SJSA1 (cell line): ENCODE measurements around the gene MB. TPM values are rescaled to one million over a fixed set of nuclear protein-coding genes. Genes with fewer than 3 reads are reported as not detected.

Experiments
- DNase-seq, 2 experiments: peaks; one replicate each; pipeline ENCODE4 v3.0.0-alpha.2; 2015 to 2020; ENCODE audit warnings: low spot score in 2 of 2, low read depth in 1 of 2
- H3K27ac ChIP-seq: fragments of 250-450 bp; sonication (Bioruptor Pico); 2 replicates; pipeline ENCODE4 v1.5.1; 2020; ENCODE audit warnings: mild to moderate bottlenecking, moderate library complexity
- H3K27me3 ChIP-seq: fragments of 250-450 bp; sonication (Bioruptor Pico); replicated peaks from 2 replicates; pipeline ENCODE4 v1.5.1; 2020; ENCODE audit warnings: mild to moderate bottlenecking, moderate library complexity
- H3K36me3 ChIP-seq: fragments of 250-450 bp; sonication (Bioruptor Pico); 2 replicates; pipeline ENCODE4 v1.5.1; 2020; ENCODE audit warnings: mild to moderate bottlenecking
- H3K4me1 ChIP-seq: fragments of 250-450 bp; sonication (Bioruptor Pico); replicated peaks from 2 replicates; pipeline ENCODE4 v1.6.1; 2021; ENCODE audit warnings: mild to moderate bottlenecking
- H3K4me3 ChIP-seq: fragments of 250-450 bp; sonication (Bioruptor Pico); 2 replicates; pipeline ENCODE4 v1.5.1; 2020; ENCODE audit warnings: mild to moderate bottlenecking
- H3K9me3 ChIP-seq: fragments of 250-450 bp; sonication (Bioruptor Pico); replicated peaks from 2 replicates; pipeline ENCODE4 v1.5.1; 2020; ENCODE audit warnings: mild to moderate bottlenecking
- total RNA-seq: library from RNA; depleted of rRNA; stranded (reverse); fragments of >200 nt; shearing (Covaris generic); gene quantifications from 2 replicates; pipeline ENCODE4 v1.2.3, GENCODE V29; 2014

MB gene
- total RNA-seq, 1 experiment from 2014 or later = not detected

DNA sequence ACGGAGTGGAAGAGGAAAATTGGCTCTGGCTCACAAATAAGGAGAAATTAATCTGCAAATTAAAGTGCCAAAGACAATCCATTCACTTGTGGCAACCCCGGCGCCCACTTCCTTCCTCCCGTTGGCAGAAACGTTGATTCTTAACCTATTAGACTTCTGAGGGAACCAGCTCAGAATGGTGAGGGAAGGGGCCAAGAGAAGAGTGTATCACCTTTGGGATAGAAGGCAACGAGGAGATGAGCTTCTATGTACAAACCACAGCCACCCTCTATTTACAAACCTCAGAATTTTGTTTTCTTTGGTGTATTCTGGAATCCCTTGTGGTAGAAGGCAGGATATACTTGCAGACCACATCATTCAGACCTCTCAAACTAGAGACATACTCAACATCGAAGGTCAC is 1.1 kb downstream of the MB start:
- Histone ChIP-seq H3K27ac (no peak overlapping the region), H3K36me3 (no peaks in the 10 kb centered on the region), H3K27me3 (0 out of 2 replicates have a peak, but pooled peaks cover 2% of the 10 kb centered on the region), H3K4me1 (no peaks in the 10 kb centered on the region), H3K9me3 (no peaks in the 10 kb centered on the region), H3K4me3 (no peak overlapping the region)
- no peak for DNase-seq

GRCh38 chr22:35615156-35615555 is 2.0 kb downstream of the MB start:
- H3K4me1 ChIP-seq = no peaks in the 10 kb centered on the region
- no peak overlapping the region for H3K27ac ChIP-seq
- H3K9me3 ChIP-seq = no peaks in the 10 kb centered on the region
- DNase-seq = no peak
- no peak overlapping the region for H3K4me3 ChIP-seq
- H3K36me3 ChIP-seq = no peaks in the 10 kb centered on the region
- 0 out of 2 replicates have a peak, but pooled peaks cover 2% of the 10 kb centered on the region for H3K27me3 ChIP-seq

DNA sequence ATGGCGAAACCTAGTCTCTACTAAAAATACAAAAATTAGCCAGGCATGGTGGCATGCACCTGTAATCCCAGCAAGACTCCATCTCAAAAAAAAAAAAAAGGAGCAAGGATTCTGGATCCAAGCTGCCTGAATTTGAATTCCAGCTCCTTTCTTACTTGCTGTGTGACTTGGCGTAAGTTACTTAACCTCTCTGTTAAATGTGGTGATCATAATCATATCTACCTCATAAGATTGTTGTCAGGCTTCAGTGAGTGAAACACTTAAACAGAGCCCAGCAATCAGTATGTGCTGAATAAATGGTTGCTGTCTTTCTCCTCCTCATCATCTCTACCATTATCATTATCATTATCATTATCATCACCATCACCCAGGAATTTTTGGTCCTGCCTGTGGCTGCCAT is 2.7 kb downstream of the MB start:
- no peaks in the 10 kb centered on the region for H3K9me3 ChIP-seq
- no peak overlapping the region for H3K27ac ChIP-seq
- no peaks in the 10 kb centered on the region for H3K4me1 ChIP-seq
- DNase-seq = no peak
- no peak overlapping the region for H3K4me3 ChIP-seq
- H3K36me3 ChIP-seq = no peaks in the 10 kb centered on the region
- 0 out of 2 replicates have a peak, but pooled peaks cover 2% of the 10 kb centered on the region for H3K27me3 ChIP-seq

DNA sequence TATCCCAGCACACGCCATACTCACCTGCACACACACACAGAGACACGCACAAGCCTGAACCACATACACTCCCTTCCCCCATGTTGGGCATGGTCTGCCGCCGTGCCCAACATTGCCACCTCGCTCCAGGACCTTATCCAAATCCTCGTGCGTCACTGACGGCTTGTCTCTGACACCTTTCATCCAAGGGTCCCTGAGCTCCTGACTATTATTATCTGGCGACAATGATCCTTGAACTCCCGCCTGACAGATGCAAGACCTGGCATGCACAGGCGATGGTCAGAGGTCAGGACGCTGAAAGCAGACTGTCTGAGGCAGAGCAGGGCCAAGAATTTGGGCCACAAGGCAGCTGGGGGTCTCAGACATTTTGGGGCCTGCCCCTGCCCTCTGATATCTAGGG is 4.2 kb downstream of the MB start:
- Histone ChIP-seq H3K4me3 (no peak overlapping the region), H3K27me3 (0 out of 2 replicates have a peak, but pooled peaks cover under 1% of the 10 kb centered on the region), H3K9me3 (no peaks in the 10 kb centered on the region), H3K27ac (no peak overlapping the region), H3K4me1 (no peaks in the 10 kb centered on the region), H3K36me3 (no peaks in the 10 kb centered on the region)
- no peak for DNase-seq

GRCh38 chr22:35611891-35612576 is 5.1 kb downstream of the MB start:
- Histone ChIP-seq H3K9me3 (no peaks in the 10 kb centered on the region), H3K36me3 (no peaks in the 10 kb centered on the region), H3K4me3 (no peak overlapping the region), H3K4me1 (no peaks in the 10 kb centered on the region), H3K27me3 (no peaks in the 10 kb centered on the region), H3K27ac (no peak overlapping the region)
- no peak for DNase-seq

GRCh38 chr22:35611200-35611890 is 5.8 kb downstream of the MB start:
- Histone ChIP-seq H3K4me3 (no peak overlapping the region), H3K27ac (no peak overlapping the region), H3K4me1 (no peaks in the 10 kb centered on the region), H3K36me3 (no peaks in the 10 kb centered on the region), H3K9me3 (no peaks in the 10 kb centered on the region), H3K27me3 (no peaks in the 10 kb centered on the region)
- no peak for DNase-seq

- Histone ChIP-seq H3K27me3 (no peaks in the 10 kb centered on the region), H3K27ac (no peak overlapping the region), H3K4me3 (no peak overlapping the region), H3K36me3 (no peaks in the 10 kb centered on the region), H3K4me1 (no peaks in the 10 kb centered on the region), H3K9me3 (no peaks in the 10 kb centered on the region)
- no peak for DNase-seq
These were observed 6.4 kb downstream of the MB start for GRCh38 chr22:35610741-35611140.

- H3K4me1 ChIP-seq = no peaks in the 10 kb centered on the region
- no peak overlapping the region for H3K4me3 ChIP-seq
- no peaks in the 10 kb centered on the region for H3K36me3 ChIP-seq
- no peak for DNase-seq
- H3K27me3 ChIP-seq = no peaks in the 10 kb centered on the region
- no peak overlapping the region for H3K27ac ChIP-seq
- H3K9me3 ChIP-seq = no peaks in the 10 kb centered on the region
These were observed 7.4 kb downstream of the MB start for GRCh38 chr22:35609761-35610160.

DNA sequence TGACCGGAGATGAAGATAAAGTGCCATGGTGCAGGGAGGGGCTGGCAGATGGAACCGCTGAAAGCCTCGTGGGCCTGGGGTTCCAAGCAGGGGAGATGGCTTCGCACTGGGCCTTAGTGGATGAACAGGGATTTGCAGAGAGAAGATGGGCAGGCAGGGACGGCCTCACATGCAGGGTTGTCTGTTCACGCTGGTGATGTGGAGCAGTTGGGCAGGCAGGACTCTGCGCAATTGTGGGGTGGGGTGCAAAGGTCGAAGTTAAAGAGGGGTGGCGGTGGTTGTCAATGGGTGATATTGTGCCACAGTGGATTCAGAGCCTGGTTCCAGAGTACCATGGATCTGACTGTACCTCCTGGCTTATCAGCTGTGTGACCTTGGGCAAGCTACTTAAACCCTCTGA is 7.9 kb downstream of the MB start:
- Histone ChIP-seq H3K27me3 (no peaks in the 10 kb centered on the region), H3K9me3 (no peaks in the 10 kb centered on the region), H3K4me3 (no peak overlapping the region), H3K4me1 (no peaks in the 10 kb centered on the region), H3K36me3 (no peaks in the 10 kb centered on the region), H3K27ac (no peak overlapping the region)
- DNase-seq = no peak

GRCh38 chr22:35608088-35608487 is 9.0 kb downstream of the MB start:
- Histone ChIP-seq H3K4me3 (no peak overlapping the region), H3K27me3 (no peaks in the 10 kb centered on the region), H3K36me3 (no peaks in the 10 kb centered on the region), H3K27ac (no peak overlapping the region), H3K4me1 (no peaks in the 10 kb centered on the region), H3K9me3 (no peaks in the 10 kb centered on the region)
- DNase-seq = no peak

- H3K27ac ChIP-seq = no peak overlapping the region
- no peaks in the 10 kb centered on the region for H3K36me3 ChIP-seq
- no peak for DNase-seq
- no peaks in the 10 kb centered on the region for H3K9me3 ChIP-seq
- H3K4me3 ChIP-seq = no peak overlapping the region
- H3K4me1 ChIP-seq = no peaks in the 10 kb centered on the region
- no peaks in the 10 kb centered on the region for H3K27me3 ChIP-seq
These were observed 10.2 kb downstream of the MB start for GRCh38 chr22:35606916-35607315.

- no peaks in the 10 kb centered on the region for H3K4me1 ChIP-seq
- H3K9me3 ChIP-seq = no peaks in the 10 kb centered on the region
- H3K27me3 ChIP-seq = no peaks in the 10 kb centered on the region
- no peak overlapping the region for H3K4me3 ChIP-seq
- H3K36me3 ChIP-seq = no peaks in the 10 kb centered on the region
- no peak for DNase-seq
- H3K27ac ChIP-seq = no peak overlapping the region
These were observed 11.2 kb downstream of the MB start for GRCh38 chr22:35605851-35606481.

DNA sequence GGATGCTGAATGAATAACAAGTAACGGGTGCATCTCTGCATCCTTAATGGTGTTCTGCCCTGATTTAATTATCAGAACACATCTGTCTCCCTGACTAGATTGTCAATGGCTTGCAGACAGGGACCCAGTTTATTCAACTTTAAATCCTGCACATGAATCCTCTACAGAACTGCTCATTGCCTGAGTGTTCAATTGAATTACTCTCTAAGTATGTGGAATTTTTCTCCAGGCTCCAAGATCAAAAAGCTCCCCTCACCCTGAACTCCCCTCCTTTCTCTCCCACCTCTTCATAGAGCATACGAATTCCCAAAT is 11.8 kb downstream of the MB start:
- Histone ChIP-seq H3K4me1 (no peaks in the 10 kb centered on the region), H3K27ac (no peak overlapping the region), H3K27me3 (no peaks in the 10 kb centered on the region), H3K9me3 (no peaks in the 10 kb centered on the region), H3K4me3 (no peak overlapping the region), H3K36me3 (no peaks in the 10 kb centered on the region)
- no peak for DNase-seq

DNA sequence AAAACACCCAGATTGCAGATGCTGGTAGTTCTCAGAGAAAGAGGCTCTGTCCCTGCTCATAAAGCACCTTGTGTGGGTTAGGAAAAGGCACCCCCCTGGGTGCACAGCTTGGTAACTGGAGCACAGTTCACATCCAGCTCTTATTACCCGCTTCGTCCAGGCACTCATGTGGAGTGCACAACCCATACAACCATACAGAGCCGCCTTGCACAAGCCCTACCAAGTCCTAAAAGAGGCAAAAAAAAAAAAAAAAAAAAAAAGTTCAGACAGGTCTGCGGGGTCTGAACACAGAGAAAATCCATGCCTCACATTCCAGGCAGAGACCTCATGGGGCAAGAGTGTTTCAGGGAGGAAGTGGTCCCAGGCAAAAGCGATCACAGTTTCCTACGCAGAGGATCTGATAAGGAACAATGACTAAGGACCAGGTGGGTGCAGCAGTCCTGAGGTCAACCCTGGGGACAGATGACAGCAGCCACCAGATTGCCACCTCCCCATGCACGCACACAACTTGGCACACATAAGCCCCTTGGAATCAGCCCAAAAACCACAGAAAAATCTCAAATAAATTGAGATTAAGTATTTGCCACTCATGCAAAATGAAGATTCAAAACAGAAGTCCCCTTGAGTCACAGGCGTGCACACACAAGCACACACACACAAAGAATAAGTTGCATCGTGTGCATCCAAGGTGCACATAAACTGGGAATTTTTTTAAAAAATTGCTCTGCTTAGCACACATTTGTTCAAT is 12.3 kb downstream of the MB start:
- Histone ChIP-seq H3K9me3 (no peaks in the 10 kb centered on the region), H3K4me3 (no peak overlapping the region), H3K4me1 (no peaks in the 10 kb centered on the region), H3K27ac (no peak overlapping the region), H3K27me3 (no peaks in the 10 kb centered on the region), H3K36me3 (no peaks in the 10 kb centered on the region)
- no peak for DNase-seq
